CD1c-positive myeloid dendritic cell (primary cell): ENCODE results near the gene FANCB.
A peak's percentile ranks its signal among the peaks of the same experiment; 100 is the strongest.

Experiments
- DNase-seq: peaks from one replicate; pipeline ENCODE4 v3.0.0-alpha.2; 2016; ENCODE audit errors: extremely low spot score

The FANCB gene

DNA sequence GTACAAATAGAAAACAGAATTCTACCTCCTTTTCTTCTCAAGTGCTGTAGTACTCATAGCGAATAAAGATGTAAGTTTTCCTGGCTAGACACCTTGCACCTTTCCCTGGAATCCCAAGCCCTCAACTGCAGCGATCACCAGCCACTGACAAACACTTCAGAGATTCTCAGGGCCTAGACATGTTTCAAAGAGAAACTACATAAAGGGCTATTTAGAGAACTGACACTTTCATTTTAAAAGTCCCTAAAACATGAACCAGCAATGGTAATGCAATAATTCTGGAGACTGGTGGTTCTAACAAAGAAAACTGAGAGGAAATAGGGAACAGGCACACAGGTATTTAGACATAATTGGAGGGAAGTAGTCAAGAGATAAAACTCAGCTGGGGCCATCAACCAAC, 35.7 kb downstream of the FANCB start:
- no peak for DNase-seq

DNA sequence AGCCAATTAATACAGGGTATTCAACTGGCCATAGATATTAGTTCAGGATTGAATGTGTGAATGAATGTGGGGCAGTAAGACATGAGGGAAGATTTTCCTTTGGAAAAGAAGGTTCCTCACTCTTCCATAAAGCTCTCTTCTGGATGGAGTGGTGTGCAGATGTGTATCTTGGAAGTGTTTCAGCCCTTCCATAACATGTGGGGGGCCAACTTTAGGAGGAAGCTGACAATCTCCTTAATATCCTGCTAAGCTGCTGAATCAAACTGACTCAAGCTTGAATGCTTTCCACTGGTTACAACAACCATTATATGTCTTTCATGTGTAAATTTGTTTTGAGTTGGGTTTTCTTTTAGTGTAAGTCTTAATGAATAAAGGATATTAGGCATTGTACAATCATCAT, 40.3 kb downstream of the FANCB start:
- no peak for DNase-seq

DNA sequence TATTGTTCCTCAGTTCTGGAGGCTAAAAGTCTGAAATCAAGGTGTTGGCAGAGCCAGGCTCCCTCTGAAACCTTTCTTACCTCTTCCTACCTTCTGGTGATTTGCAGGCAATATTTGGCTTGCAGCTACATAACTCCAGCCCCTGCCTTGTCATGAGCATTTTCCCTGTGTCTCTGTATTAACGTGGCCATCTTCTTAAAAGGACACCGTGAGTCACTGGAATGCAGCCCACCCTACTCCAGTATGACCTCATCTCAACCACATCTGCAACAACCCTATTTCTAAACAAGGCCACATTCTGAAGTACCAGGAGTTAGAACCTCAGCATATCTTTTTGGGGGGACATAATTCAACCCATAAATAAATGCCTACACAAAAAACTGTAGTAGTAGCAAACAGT, 40.7 kb downstream of the FANCB start:
- no peak for DNase-seq

DNA sequence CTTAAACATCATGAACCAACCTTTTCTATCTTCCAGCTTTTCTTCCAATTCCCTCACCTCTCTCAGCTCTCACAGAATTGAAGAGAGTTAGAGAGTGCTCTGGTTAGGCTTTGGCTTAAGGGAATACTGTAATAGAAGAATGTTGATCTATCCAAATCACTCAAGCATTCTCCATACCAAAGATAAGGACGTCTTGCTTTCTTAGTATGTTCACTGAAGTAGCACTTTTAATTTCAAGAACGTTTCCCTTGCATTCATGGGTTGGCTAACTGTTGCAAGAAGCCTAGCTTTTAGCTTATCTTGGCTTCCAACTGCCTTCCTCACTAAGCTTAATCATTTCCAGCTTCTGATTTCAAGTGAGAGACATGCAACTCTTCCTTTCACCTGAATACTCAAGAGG, 43.2 kb downstream of the FANCB start:
- no peak for DNase-seq

DNA sequence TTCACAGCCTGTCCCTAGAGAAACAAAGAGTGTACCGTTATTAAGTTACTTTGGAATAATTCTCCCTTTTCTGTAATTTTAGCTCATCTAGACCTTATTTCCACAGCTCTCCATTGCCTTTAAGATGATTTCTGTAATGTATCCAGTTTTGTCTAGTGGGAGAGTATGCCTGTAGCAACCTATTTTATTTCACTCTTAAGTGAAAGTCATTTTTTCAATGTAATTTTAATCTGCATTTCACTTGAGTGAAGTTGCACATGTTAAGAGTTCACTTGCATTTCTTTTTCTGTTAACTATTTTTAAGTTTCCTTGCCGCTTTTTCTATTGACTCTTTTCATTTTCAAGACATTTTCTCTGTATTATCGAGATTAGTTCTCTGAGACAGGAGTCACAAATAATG, 46.5 kb downstream of the FANCB start:
- no peak for DNase-seq

DNA sequence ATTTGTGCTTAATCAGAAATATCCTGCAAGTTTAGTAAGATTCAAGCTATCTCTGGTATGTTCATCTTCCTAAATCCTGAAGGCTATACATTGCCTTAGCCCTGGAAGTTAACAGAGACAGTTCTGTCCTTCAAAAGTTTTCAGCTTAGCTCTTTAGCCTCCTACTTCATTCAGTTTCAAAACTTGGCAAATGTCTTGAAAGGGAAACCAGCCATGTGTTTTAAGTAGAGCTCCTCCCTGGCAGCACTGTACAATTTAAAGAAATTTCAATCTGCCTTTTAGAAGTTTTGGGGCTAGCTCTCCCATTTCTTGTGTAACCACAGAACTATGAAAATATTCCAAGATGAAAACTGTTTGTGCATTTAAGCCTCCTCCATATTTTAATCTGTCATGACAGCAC, 47.0 kb downstream of the FANCB start:
- DNase-seq, result no peak

DNA sequence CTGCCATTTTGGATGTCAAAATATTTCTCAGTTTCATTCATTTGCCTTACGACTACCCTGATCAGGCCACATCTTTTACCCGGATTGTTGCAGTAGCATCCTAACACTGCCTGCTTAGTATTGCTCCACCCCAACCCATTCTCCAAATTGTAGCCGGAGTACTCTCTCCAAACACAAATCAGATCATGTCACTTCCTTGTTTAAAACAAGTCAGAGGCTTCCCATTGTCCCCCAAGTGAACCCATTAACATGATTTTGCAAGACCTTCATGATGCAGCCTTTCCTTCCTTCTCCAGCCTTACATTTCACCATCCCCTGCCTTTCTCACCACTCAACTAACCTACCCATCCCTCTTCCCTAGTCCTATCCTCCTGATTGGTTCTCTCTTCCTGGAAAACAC, 53.1 kb downstream of the FANCB start:
- DNase-seq, result peak; percentile 10

DNA sequence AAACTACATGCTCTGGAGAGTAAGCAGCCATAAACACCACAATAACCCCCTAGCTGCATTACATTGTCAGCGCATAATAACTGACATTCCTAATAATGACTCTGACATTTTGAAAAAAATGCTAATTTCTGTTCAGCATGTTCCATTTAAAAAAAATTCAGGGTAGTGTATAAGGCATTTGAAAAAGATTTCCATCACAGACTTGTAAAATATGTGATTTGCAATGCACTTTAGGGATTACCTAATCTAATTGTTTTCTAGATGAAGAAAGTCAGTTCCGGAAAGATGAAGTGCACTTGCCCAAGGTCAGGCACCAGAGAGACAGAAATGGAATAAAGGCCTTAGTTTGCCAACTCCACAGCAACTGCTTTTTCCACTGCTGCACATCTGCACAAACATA, 55.3 kb downstream of the FANCB start:
- no peak for DNase-seq

DNA sequence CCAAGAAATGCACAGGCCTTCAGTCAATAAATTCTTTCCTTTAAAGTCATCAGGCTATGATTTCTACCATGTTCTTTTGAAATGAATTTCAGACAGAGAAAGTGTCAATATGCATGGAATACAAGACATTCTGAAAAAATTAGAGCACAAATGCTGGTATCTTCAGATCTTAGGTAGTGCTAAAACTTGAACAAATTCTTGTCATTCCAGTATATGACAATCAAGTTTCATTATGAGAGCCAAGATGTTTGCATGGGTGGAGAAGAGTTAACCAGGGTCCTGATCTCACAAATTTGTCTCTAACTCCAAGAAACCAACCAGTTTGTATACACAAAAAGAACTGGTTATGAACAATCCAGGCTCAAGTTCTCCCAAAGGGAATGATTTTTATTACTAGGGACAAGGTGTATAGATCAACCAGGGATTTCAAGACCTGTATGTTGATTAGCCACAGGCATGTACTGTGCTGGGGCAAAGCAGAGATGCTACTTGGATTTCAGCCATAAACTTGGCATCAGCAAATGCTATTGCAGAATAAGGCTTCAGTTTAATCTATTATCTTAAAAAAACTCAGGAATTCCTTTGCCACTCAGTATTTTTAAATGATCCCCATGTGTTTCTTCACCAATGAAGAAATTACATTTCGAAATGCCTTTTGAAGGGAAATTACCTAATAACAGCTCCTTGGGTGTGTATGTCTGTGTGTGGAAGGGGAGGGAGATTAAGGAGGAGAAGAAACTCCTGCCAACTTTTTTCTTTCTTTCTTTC, 69.7 kb downstream of the FANCB start:
- DNase-seq, result no peak

DNA sequence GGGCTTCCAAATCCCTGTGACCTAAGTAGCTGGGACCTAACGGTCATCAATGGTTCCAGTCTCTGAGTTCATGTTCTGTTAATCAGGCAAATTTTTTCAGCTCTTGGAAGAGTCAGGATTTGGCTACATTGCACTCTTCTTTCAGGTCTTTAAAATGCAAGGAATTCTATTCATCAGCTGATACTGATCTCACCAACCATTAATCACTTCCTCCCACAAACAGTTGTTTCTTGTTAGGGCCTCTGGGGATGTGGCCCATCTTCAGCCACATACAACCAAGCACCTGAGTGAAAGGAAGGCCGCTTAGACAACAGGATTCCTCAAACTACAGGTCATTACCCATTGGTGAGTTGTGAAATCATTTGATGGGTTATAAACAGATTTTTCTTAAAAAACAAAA, 71.7 kb downstream of the FANCB start:
- DNase-seq, result no peak

DNA sequence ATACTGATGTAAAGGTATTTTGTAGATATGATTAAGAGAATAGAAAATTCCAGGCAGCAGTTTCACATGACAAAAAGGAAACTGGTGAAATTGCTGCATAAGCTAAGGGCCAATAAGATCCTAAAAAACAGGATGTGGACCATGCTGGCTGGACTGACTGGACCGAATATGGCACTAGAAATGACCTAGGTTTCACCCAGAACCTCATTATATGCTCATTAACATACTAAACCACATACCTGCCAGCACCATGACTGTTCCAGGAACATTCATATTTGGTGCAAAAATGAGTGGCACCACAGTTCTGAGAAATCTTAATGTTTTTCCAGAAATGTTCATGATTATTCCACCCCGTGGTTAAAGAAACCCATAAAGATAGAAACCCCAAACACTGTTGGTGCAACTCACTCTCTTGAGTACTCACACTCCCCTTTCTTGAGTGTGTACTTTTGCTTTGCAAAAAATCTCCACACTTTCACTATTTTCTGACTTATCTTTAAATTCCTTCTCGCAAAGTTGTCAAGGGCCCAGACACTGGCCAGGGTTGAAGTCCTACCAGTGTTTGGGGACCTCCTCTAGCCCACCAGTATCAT, 74.0 kb downstream of the FANCB start:
- DNase-seq, result no peak
